Measurements from ENCODE around the gene SLAIN1.

DNA sequence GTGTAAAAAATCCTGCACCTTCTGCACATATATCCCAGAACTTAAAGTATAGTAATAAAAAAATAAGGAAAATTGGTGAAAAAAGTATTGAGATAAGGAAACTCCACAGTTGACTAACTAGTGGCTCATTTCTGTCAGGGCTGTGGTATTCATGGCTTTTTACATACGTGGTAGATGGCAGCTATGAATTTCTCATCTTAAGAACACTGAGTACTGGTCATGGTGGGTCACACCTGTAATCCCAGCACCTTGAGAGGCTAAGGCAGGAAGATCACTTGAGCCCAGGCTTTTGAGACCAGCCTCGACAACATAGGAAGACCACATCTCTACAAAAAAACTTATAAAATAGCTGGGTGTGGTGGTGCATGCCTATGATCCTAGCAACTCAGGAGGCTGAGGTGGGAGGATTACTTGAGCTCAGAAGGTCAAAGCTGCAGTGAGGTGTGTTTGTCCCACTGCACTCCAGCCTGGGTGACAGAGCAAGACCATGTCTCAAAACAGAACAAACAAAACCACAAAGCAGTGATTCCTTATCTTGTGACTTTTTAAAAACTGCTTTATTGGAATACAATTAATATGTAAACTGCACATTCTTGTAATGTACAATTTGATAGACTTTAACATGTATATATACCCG is 16.8 kb downstream of the SLAIN1 start:
- TF ChIP-seq, protein P1, sequence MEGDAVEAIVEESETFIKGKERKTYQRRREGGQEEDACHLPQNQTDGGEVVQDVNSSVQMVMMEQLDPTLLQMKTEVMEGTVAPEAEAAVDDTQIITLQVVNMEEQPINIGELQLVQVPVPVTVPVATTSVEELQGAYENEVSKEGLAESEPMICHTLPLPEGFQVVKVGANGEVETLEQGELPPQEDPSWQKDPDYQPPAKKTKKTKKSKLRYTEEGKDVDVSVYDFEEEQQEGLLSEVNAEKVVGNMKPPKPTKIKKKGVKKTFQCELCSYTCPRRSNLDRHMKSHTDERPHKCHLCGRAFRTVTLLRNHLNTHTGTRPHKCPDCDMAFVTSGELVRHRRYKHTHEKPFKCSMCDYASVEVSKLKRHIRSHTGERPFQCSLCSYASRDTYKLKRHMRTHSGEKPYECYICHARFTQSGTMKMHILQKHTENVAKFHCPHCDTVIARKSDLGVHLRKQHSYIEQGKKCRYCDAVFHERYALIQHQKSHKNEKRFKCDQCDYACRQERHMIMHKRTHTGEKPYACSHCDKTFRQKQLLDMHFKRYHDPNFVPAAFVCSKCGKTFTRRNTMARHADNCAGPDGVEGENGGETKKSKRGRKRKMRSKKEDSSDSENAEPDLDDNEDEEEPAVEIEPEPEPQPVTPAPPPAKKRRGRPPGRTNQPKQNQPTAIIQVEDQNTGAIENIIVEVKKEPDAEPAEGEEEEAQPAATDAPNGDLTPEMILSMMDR (IDR thresholded peaks at IDR 0.05), result no peak
- no peak for TF ChIP-seq HDAC2 (IDR thresholded peaks at IDR 0.05)
- no peak for TF ChIP-seq POLR2A (IDR thresholded peaks at IDR 0.05; ENCODE audit: low read length)
- TF ChIP-seq JUNB (IDR thresholded peaks at IDR 0.05), result no peak
- no peak for TF ChIP-seq JUN (IDR thresholded peaks at IDR 0.05)
- no peak for TF ChIP-seq ESRRA (IDR thresholded peaks at IDR 0.05; ENCODE audit: borderline replicate concordance, low read length)

All from A549 (cell line).